HuH-7.5 (cell line): ENCODE results near the gene LRP5.

Source experiments
- DNase-seq: peaks from one replicate; pipeline ENCODE4 v3.0.0; 2011; ENCODE audit warnings: low spot score

Gene LRP5

DNA sequence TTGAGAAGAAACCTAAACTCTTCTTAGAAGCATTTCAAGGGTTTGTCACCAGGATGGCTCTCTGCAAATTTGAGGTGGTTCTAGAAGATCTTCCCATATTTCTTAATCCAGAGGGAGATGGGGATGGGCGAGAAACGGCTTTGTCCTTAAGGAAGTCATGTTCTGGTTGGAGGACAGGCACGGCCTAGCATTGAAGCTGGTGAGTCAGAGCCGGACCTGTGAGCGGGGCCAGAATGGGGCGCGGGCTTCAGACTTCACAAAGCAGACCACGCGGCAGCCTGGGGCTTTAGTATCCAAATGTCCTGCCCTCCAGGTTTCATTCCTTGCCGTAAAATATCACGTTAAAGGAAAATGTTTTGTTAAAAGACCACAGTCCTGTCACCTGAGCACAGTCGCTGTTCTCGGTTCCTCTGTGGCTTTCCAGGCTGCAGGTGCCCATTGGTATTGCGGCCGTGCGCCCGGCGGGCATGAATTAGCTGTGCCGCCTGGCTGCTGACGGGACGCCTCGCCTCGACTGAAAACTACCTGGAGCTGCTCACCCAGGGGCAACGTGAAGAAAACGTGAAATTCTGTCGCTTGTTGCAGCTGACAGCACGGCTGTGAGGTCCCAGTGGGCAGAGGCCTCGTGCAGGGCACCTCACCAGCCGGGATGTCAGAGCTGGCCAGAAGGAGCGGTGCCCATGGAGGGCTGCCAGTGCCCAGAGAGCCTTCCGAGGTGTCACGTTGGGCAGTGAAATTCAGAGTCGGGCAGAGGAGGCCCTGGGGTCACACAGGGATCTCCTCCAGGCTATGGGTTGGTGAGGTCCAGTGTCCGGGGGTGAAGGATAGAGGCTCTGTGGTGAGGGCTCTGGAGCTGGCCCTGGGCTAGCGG is 59.0 kb downstream of the LRP5 start:
- no peak for DNase-seq

DNA sequence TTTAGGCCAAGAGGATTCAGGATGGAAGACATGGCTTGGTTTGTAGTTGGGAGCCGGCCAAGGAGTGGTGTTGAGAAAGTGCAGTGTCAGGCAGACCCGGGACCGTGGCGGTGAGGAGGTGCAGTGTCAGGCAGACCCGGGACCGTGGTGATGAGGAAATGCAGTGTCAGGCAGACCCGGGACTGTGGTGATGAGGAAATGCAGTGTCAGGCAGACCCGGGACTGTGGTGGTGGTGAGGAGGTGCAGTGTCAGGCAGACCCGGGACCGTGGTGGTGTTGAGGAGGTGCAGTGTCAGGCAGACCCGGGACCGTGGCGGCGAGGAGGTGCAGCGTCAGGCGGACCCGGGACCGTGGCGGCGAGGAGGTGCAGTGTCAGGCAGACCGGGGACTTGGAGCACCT is 59.7 kb downstream of the LRP5 start:
- DNase-seq = no peak

DNA sequence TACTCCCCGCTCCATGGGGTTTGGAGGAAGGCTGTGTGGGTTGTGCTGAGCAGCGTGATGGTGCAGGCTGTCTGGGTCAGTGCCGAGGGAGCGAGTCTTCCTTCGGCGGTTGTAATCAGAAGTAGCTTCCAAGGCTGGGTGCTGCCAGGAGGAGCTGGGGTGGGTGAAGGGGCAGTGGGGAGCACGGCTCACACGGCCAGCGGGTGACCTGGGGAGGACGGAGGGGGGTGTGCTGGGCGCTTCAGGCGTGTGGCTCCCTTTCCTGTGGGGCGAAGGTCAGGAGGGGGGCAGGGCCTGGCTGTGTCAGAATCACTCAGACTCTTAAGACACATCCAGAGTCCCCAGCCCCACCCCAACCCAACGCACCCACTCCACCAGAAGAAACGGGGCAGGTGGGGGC is 60.2 kb downstream of the LRP5 start:
- no peak for DNase-seq

DNA sequence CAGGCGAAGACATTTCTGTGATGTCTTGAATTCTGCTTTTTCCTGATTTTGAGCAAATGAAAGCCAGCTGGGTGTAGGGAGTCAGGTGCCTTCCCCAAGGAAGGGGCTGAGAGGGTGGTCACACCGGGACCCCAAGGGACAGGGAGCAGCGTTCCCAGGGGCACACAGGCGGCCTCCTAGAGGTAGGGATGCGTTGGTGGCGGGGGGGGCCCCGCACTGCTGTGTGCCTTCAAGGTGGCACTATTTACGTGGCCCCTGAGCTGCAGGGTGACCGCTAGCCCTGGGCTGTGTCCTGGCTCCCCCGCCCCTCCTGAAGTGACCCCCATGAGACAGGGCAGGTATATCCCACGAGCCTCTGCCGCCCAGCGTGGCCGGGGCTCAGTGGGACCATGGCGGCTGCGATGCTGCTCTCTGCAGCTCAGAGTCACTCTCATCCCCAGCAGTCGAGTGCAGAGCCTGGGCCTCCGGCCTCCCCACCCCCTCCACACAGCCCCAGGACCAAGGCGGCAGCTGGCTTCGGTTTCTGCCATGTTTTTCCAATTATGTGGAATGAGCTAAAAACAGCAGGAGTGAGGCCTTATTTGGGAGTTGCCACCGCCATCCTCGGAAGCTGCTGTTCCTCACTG is 60.9 kb downstream of the LRP5 start:
- peak; percentile 81 for DNase-seq

DNA sequence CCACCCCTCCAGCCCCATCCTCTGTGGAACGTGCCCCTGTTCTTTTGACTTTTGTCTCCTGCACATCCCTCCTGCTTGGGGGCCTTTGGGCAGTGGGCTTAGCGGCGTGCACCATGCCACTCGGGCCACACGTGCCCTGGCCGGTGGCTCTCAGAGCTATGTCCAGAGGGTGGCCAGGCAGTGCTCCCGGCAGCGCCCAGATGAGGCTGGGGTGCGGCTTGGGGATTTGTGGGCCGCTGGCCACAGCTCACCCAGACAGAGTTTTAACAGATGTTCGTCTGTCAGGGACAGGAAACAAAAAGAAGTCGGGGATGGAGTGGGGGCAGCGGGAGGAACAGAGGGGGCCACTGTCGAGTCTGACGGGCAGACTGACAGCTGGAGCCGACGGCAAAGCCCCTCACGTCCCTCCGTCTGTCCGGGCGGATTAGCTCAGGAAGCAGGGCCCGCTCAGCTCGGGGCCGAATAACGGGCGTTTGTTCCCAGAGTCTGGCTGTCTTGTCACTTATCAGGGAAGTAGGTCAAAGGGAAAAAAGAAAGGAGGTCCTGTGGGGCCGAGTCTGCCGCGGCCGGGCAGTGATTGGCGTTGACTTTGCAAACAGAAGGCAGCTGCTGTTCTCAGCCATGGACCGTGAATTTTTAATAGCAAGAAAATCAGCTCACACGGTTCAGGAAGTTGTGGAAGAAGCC is 61.6 kb downstream of the LRP5 start:
- DNase-seq = peak; percentile 100

DNA sequence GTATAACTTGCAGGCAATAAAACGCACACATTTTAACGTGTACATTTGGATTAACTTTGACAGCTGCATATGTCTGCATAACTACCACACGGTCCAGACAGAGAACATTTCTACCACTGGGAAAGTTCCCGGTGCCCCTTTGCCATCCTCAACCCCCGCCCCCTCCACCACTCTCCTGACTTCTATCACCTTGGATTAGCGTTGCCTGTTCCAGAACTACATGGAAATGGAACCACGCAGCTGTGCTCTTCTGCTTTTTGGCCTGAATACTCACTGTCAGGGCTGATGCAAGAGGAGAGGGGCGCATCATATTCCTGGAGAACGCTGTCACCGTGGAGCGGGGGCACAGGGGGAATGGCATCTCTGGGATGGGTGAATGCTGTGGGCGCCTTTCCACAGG is 62.1 kb downstream of the LRP5 start:
- DNase-seq = no peak

DNA sequence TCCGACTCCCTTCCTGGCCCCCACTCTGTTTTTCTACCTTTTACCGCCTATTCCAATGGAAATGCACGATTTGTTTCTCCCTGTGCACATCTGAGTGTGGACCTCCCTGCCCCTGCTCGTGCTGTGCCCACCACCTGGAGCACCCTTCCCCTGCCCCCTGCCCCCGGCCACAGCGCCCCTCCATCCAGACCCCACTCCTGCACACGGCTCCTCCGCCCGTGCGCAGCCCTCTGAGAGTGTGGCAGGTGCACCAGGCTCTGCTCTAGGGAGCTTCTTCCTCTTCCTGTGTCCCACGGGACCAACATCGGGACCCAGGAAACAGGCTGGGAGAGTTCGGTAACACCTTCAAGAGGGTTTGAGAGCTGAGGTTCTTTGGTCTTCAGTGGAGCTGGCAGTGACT is 62.9 kb downstream of the LRP5 start:
- no peak for DNase-seq

DNA sequence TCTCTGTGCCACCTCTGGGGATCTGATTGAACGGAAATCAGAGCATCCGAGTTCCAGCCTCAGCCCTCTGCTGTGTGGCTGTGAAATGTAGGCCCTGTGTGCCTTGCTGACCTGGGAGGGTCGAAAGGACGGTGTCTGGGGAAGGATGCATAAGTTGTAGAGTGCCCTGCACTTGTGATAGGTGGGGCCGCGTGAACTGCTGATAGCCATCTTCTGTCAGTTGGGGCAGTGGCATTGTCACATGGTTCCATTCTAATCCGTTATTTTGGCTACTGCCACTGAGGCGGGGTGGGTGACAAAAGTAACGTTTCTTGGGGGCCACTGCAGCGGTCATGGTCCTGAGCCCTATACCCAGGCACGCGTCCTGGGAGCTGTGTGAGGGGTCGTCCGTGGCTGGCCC is 63.4 kb downstream of the LRP5 start:
- DNase-seq = no peak

DNA sequence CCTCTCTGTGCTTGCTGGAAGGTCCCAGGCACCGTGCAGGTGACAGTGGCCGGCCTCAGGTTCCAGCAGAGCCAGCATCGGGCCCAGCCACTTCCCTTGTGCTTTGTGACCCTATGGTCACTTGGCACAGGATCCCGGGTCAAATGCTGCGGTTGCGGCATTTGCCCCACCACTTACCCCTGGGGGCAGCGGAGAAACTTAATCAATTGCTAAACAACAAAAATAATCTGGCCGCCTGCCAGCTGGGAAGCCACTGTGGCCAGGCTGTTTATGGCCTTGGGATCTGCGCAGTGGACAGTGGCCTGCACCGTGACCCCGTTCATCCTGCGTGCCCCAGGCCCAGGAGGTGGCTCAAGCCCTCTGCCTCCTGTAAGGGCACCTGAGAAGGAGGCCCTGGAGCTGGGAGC is 65.0 kb downstream of the LRP5 start:
- DNase-seq = no peak

DNA sequence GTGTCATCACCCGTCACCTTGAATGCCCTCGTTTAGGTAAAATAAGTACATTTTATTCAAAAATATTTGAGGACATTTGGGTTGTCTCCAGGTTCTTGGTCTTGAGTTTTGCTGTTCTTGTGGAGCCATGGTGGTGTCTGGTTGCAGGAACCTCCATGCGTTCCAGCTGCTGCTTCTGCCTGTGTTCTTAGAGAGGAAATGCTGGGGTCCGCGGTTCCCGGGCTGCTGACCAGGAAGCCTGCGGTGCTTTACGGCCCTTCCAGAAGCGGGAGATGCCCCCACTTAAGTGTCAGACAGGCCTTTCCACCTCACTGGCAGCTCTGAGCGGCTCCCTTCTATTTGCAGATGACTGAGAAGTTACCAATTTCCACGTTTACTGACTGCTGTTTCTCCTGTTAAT is 66.8 kb downstream of the LRP5 start:
- DNase-seq = no peak

DNA sequence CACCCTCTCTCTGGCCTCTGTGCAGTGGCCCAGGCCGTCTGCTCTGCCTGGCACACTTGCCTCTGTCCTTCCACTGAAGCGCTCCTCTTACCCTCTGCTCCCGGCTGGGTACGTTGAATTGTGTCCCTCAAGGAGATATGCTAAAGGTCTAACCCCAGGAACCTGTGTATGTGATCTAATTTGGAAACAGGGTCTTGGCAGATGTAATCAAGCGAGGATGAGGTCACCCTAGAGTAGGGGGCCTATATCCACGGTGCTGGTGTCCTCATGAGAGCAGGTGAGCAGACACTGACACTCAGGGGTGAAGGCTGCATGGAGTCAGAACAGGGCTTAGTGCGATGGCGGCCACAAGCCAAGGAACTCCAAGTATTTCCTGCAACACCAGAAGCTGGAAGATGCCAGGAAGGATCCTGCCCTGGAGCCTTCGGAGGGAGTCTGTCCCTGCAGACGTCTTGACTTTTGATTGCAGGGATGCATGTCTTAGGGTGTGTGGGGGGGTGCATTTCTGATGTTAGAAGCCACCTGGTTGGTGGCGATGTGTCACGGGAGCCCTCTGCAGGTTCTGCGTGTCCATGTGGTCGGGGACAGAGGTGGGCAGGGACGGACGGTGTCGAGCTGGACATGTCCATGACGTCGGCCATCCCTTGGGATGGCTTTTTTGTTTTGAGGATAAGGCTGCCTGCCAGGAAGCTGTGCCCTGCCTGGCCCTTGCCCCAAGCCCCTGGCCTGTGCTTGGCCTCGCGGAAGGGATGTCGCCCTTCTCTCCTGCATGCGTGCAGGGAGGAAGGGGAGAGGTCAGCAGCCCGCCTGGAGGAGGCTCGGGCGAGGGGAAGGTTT is 68.6 kb downstream of the LRP5 start:
- no peak for DNase-seq

DNA sequence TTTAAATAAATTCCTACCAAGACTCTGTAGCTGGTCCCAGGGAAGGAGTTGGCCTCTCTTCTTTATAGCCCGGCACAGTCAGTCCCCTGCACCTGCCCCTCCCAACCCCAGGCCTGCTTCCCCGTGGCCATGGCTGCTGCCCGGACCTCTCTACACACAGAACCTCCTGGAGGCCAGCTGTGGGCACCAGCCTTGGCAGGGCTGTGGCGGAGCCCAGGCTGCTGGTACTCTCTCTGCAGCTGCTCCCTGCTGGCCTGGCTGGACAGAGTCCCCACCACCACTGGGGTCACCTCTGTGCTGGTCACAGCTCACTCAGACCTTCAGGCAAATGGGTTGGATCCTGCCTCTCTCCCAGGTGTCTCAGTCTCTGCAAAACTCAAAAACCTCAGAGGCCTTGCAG is 69.3 kb downstream of the LRP5 start:
- no peak for DNase-seq

DNA sequence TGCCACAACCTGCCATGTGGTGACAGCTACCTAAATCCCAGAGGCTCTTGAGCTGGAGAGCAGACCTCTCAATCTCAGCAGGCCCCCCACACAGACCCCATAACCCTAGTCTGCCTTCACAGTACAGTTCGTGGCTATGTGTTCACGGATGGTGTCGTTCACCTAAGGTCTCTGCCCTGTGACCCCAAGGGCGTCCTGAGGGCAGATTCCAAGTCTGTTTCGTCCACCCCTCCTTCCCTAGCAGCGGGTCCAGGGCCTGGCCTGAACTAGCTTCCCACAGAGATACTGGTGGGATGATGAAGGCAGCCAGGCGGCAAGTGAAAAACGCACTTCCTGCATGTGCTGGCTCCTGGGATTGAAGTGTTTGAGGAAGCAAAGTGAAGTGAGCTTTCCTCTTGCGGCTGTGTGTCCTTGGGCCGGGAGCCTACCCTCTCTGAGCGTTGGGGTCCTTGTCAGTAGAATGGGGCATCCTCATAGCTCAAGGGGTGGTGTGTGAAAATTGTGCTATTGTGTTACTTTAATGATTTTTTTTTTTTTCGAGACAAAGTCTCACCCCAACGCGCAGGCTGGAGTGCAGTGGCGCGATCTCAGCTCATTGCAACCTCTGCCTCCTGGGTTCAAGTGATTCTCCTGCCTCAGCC is 70.1 kb downstream of the LRP5 start:
- no peak for DNase-seq

DNA sequence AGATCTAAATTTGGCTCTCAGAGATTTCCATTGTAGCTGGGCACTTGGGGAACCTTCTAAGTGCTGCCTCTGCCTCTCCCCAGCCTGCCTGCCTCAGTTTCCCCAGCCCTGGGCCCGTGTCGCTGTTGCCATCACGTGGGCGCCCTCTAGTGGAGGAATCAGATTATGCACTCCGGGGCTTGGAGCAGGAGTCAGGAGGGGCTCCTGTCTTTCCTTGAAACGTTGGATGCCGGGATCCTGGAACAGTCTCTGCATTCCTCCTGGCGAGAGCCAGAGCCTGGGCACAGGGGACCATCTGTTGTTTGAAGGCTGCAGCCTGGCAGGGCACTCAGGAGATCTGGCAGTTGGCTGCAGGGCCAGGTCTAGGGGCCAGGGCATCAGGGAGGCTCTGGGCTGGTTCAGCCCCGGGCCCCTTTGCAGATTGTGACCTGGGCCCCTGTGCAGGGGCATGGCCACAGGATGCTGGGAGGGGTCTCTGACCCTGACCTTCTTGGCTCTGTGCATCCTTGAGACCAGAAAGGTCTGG is 71.6 kb downstream of the LRP5 start:
- peak; percentile 93 for DNase-seq

DNA sequence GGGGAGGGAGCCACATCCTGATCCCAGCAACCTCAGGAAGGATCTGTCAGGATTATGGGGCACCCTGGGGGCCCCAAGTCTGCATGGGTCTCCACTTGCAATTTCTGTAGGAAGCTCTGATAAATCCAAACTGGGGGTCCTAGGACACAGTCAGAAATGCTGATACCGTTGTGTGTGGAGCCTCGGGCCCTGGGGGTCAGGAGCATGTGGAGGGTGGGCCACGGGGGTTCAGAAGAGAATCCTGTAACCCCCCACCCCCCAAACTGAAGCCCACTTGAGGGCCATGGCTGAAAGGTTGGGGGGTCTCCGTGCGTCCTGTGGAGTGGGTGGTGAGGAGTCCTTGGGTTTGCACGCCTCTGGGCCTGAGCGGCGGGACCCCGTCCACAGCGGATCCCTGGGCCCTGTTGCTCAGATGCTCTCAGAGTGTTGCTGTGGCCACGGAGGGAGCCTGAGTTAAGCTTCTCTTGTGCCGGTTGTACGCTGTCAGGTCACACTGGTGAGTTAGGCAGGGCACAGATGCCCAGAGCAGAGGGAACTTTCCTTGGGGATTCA is 72.2 kb downstream of the LRP5 start:
- DNase-seq = no peak

DNA sequence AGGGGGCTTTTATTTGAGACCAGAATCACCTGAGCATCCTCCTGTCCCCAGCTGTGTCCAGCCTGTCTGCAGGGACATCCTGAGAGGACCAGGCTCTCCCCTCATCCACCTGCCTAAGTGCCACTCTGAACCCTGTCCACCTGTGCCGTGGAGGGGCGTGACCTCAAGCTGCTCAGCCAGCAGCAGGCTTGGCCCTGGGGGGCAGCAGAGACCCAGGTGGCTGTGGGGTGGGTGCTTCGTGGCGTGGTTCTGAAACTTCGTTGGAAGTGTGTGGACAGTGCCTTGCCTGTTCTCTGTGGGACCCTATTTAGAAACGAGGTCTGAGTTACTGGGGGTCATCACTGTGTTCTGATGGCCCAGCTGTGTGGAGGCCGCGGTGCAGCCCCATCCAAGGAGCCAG is 72.7 kb downstream of the LRP5 start:
- no peak for DNase-seq

DNA sequence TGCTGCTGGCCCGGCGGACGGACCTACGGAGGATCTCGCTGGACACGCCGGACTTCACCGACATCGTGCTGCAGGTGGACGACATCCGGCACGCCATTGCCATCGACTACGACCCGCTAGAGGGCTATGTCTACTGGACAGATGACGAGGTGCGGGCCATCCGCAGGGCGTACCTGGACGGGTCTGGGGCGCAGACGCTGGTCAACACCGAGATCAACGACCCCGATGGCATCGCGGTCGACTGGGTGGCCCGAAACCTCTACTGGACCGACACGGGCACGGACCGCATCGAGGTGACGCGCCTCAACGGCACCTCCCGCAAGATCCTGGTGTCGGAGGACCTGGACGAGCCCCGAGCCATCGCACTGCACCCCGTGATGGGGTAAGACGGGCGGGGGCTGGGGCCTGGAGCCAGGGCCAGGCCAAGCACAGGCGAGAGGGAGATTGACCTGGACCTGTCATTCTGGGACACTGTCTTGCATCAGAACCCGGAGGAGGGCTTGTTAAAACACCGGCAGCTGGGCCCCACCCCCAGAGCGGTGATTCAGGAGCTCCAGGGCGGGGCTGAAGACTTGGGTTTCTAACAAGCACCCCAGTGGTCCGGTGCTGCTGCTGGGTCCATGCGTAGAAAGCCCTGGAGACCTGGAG is 74.1 kb downstream of the LRP5 start:
- DNase-seq = no peak

DNA sequence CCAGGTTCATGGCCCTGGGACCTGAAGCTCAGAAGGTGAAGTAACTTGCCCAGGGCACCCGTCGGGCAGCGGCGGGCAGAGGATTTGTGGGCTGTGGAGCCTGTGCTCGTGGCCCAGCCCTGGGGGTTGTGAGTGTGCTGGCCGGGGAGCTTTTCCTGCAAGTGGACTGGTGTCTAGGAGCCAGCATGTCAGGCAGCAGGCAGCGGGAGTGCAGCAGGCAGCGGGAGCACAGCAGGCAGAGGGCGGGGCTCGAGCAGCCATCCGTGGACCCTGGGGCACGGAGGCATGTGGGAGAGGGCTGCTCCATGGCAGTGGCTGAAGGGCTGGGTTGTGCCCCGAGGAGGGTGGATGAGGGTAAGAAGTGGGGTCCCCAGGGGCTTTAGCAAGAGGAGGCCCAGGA is 75.4 kb downstream of the LRP5 start:
- DNase-seq = no peak

DNA sequence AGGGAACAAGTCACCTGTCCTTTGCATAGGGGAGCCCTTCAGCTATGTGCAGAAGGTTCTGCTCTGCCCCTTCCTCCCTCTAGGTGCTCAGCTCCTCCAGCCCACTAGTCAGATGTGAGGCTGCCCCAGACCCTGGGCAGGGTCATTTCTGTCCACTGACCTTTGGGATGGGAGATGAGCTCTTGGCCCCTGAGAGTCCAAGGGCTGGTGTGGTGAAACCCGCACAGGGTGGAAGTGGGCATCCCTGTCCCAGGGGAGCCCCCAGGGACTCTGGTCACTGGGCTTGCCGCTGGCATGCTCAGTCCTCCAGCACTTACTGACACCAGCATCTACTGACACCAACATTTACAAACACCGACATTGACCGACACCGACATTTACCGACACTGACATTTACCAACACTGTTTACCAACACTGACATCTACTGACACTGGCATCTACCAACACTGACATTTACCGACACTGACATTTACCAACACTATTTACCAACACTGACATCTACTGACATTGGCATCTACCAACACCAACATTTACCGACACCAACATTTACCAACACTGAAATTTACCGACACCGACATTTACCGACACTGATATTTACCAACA is 76.3 kb downstream of the LRP5 start:
- DNase-seq = no peak

DNA sequence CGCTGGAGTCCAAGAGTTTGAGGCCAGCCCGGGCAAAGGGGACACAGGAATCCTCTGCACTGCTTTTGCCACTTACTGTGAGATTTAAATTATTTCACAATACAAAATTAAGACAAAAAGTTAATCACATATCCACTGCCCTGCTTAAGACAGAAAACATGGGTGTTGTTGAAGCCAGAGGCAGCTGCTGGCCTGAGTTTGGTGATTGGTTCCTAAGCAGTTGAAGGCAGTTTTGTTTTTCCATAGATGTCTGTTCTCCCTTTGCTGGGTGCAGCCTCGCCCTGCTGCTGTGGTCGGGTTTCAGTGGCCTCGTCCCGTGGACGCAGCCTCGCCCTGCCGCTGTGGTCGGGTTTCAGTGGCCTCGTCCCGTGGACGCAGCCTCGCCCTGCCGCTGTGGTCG is 77.9 kb downstream of the LRP5 start:
- no peak for DNase-seq
